ENCODE data around the gene B4GALNT2.
"Not testable (repeated sequence)": the region's sequence is repeated elsewhere in the genome, so short reads cannot be mapped to it uniquely, and the experiment has no call there.

The B4GALNT2 gene

DNA sequence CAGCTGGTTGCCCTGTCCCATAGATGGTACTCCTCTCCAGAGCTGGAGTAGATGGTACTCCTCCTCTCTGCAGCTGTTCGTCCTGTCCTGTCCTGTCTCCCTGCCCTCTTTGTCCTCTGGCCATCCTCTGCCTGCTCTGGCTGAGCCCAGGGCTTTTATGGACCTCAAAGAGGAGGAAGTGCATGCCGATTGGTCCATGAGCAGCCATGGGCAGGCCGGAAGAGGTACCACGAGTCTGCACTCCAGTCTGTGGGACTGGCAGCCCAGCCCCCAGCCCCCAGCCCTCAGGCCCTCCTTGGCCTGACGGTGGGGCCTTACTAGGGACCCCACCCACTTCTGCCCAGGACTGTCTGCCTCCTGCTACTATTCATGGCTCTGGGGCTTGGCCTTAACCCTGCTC is 50.8 kb downstream of the B4GALNT2 start:
- no peak for DNase-seq (ENCODE audit: low spot score)

DNA sequence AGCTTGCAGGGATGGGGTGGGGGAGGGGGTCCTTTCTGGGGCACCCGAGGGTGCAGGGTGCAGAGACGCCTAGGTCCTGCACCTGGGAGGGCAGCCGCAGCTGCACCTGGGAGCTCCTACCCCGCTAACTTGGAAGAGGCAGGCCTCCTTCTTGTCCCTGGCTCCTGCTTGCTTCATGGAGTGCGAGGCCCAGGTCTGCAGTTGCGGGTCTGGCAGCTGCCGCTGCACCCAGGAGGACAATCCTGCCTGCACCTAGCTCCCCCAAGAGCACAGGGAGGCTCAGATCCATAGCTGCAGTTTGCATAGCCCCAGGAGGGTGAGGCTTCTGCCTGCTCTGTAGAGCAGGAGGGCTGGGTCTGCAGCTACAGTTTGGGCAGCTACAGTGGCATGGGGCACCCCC is 51.2 kb downstream of the B4GALNT2 start:
- no peak for DNase-seq (ENCODE audit: low spot score)

- DNase-seq (ENCODE audit: low spot score): not testable (repeated sequence)
These were observed 52.0 kb downstream of the B4GALNT2 start for GRCh38 chr17:49184522-49184921.

GRCh38 chr17:49185381-49185780 is 52.8 kb downstream of the B4GALNT2 start:
- not testable (repeated sequence) for DNase-seq (ENCODE audit: low spot score)

DNA sequence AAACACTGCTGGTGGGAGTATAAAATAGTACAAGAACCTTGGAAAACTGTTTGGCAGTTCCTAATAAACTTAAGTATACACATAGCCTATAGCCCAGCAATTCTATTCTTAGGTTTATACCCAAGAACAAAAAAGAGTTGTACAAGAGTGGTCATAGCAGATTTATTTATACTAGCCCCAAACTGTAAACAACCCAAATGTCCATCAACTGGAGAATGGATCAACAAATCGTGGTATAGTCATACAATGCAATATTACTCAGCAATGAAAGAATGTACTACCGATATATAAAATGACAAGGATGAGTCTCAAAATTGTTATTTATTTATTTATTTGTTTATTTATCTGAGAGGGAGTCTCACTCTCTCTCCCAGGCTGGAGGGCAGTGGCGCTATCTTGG is 54.7 kb downstream of the B4GALNT2 start:
- no peak for DNase-seq (ENCODE audit: low spot score)

DNA sequence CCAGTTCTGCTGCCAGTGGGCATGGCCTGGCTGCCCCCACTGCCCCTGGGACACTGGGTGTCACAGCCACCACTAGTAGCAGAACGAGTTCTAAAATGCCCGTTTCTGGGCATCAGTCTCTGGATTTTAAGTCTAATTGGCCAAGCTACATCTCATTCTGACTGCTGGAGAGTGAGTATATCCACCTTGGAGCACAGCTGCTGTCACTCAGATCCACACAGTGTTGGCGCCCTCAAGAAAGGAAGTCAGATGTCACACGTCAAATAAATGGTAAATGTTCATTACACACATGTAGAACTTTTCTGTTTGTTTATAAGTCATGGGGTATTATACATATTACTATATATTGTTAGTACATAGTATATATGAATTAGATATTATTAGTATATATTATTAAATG is 58.4 kb downstream of the B4GALNT2 start:
- no peak for DNase-seq (ENCODE audit: low spot score)

GRCh38 chr17:49191409-49191916 is 58.9 kb downstream of the B4GALNT2 start:
- DNase-seq (ENCODE audit: low spot score): no peak

DNA sequence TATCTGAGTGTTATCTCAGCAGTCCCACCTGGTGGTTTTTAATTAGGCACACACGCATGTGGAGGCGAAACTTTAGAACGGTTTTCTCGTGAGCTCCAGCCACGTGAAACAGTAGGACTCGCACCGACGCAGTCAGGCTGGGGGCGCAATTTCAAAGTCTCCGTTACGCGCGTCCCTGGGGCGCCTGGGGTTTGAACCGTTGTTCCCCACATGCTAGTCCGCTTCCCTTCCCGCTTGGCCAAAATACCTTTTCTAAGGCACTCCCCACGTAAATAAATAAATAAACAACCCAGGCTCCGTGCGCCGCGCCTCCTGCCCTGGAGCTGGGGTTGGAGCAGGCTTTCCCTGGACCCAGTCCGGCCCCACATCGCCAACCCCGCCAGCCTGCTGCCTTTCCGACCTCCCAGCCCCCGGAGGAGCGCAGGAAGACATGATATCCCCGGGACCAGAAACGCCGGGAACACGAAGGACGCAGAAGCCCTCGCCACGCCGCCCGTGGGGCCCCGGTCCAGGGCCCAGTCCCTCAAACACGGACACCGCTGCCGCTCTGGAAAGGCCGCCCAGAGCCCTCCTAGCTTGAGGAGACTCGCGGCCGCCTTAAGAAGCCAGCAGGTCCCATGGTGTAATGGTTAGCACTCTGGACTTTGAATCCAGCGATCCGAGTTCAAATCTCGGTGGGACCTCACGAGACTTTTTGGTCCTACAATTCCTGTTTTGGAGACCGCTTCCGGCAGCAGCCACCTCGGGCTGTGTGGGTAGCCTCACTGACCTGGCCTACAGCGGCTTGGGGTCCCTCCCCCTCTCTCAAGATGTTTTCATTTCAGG is 59.6 kb downstream of the B4GALNT2 start:
- DNase-seq (ENCODE audit: low spot score): peak; percentile 55

GRCh38 chr17:49193513-49194296 is 61.1 kb downstream of the B4GALNT2 start:
- peak; percentile 67 for DNase-seq (ENCODE audit: low spot score)

GRCh38 chr17:49194297-49194607 is 61.7 kb downstream of the B4GALNT2 start:
- DNase-seq (ENCODE audit: low spot score): no peak

- no peak for DNase-seq (ENCODE audit: low spot score)
These were observed 63.2 kb downstream of the B4GALNT2 start for GRCh38 chr17:49195751-49196150.

- no peak for DNase-seq (ENCODE audit: low spot score)
These were observed 64.0 kb downstream of the B4GALNT2 start for GRCh38 chr17:49196520-49196919.

DNA sequence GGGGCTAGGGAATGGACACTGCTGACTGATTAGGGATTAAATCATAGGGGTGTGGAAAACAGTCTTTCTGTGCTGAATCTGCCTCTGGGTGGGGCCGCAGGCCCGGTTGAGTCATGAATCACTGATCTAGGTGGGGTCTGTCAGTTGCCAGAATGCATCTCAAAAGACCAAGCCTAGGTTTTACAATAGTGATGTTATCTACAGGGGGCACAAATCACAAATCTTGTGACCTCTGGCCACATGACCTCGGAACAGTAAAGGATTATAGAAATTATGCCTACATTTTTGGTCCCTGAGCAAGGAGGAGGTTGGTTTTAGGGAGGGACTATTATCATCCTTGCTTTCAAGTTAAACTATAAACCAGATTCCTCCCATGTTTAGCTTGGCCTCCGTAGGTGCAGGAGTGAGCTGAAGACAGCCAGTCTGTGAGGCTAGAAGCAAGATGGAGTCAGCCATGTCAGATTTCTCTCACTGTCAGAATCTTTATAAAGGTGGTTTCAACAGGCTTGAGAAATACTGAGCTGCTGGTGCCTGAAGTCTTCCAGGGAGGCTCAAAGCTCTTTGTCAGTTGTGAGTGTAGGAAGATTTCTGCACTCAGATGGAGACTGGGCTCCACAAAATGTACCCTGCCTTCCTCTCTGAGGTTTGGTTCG is 64.9 kb downstream of the B4GALNT2 start:
- no peak for DNase-seq (ENCODE audit: low spot score)

- DNase-seq (ENCODE audit: low spot score): no peak
These were observed 65.6 kb downstream of the B4GALNT2 start for GRCh38 chr17:49198211-49198610.

DNA sequence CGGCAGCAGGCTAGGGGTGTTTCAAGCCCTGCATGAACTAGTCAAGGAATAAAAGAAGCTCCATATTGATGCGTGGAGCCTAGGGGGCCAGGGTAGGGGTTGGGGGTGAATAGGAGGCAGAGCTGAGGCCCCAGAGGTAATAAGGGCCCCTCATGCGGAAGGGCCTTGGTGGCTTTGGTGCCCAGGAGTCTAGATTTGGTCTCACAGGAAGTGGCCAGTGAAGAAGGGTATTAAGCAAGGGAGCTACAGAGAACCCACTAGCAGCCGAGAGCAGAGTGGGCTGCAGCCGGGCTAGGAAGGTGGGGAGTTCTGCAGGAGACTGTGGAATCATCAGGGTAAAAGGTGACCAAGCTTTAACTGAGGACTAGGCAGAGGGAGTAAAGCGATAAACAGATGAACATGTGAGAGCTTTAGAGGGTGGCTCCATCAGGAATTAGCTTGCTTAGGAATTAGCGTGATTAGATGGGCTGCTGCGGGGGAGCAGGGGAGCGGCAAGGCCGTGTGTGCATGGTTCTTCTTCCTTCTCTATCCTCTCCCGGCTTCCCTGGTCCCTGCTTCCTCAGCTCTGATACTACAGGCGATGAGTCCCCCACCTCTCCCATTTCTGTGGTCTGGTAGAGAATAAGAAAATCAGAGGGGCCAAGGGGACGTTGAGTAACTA is 68.0 kb downstream of the B4GALNT2 start:
- DNase-seq (ENCODE audit: low spot score): no peak

DNA sequence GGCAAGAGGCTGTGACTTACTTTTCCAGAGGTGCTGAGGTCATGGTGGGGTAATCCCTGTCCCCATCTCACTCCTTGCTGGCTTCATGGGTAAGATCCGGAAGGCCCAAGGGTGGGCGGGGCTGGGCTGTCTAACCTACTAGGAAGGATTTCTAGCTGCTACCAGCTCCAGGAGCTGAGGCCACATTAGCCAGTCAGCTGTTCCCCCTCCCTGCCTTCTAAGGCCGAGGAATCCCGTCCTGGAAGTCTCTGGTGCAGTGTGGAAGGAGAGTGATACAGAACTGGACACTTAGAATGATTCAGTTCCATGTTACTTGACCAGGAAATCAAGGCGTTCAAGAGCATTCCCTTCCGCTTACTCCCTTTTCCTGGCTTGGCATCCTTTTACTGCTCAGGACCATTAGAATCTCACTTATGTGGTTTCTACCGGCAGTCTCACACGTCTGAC is 68.9 kb downstream of the B4GALNT2 start:
- no peak for DNase-seq (ENCODE audit: low spot score)

DNA sequence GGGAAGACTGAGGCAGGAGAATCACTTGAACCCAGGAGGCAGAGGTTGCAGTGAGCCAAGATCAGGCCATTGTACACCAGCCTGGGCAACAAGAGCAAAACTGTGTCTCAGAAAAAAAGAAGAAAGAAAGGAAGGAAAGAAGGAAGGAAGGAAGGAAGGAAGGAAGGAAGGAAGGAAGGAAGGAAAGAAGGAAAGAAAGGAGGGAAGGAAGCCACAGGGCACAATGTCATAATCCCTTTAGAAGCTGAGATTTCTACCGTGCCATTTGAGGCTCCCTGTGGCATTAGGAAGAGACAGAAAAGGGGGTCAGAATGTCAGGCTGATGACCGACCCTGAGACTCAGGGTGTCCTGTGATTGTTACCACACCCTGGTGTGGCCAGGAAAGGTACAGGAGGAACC is 71.2 kb downstream of the B4GALNT2 start:
- no peak for DNase-seq (ENCODE audit: low spot score)

DNA sequence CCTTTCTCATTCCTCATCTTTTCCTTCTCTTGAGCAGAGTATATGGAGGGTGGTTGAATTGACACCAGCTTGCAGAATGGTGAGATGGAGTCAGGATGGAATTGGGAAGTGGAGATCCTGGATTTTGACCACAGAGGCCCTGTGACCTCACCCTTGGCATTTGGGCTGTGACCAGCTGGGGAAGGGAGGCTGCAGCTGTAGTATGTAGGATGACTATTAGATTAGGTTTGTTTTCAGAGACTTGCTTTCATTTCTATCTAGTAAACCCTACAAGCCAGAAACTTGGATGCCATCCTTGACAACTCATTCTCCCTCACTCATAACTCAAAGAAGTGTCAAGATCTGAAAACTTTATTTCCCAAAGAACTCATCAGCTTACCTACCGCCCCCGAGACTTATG is 71.9 kb downstream of the B4GALNT2 start:
- DNase-seq (ENCODE audit: low spot score): no peak

- DNase-seq (ENCODE audit: low spot score): no peak
These were observed 76.5 kb downstream of the B4GALNT2 start for GRCh38 chr17:49209061-49209571.

- DNase-seq (ENCODE audit: low spot score): peak; percentile 58
These were observed 77.8 kb downstream of the B4GALNT2 start, which contains the start of the genes ABI3 and GNGT2 for GRCh38 chr17:49210158-49211029. ABI3 (plus strand) TSS chr17:49210707; CDS start chr17:49210725, 18 bp downstream. GNGT2 (minus strand) TSS chr17:49210574; CDS start chr17:49207422, 3,152 bp downstream.

GRCh38 chr17:49213399-49213798 is 80.8 kb downstream of the B4GALNT2 start:
- no peak for DNase-seq (ENCODE audit: low spot score)
